Small intestine (tissue), 7 donors: ENCODE results near the gene BAZ1B. TPM values are rescaled to one million over a fixed set of nuclear protein-coding genes. Genes with fewer than 3 reads are reported as not detected.
"Not testable (repeated sequence)": the region's sequence is repeated elsewhere in the genome, so short reads cannot be mapped to it uniquely, and the experiment has no call there.

Source experiments
- DNase-seq, 2 donors: peaks; one replicate each; pipeline versions ENCODE4 v3.0.0 to v3.0.0-alpha.2; 2013
- FAIRE-seq: peaks from 2 replicates; lab custom pipeline; 2012; peaks lifted over from hg19 to GRCh38; lab: Jason Lieb, UNC
- H3K27ac ChIP-seq, 3 donors: one replicate each; pipeline ENCODE4 v1.5.1; 2013; ENCODE audit warnings: low read length in 2 of 3, mild to moderate bottlenecking in 2 of 3, control low read depth in 1 of 3, inconsistent platforms in 1 of 3, low read depth in 1 of 3, moderate library complexity in 1 of 3
- H3K27me3 ChIP-seq, 3 donors: one replicate each; pipeline ENCODE4 v1.6.1; 2013; ENCODE audit warnings: low read length in 3 of 3, inconsistent platforms in 1 of 3; ENCODE audit not compliant: control insufficient read depth in 3 of 3, insufficient read depth in 3 of 3
- H3K36me3 ChIP-seq, 3 donors: one replicate each; pipeline ENCODE4 v1.6.1; 2013; ENCODE audit warnings: low read length in 3 of 3, inconsistent platforms in 1 of 3, low read depth in 1 of 3, mild to moderate bottlenecking in 1 of 3, moderate library complexity in 1 of 3; ENCODE audit not compliant: control insufficient read depth in 3 of 3, insufficient read depth in 2 of 3
- H3K4me1 ChIP-seq, 3 donors: one replicate each; pipeline ENCODE4 v1.6.1; 2013; ENCODE audit warnings: low read length in 2 of 3, inconsistent platforms in 1 of 3, low read depth in 1 of 3, mild to moderate bottlenecking in 1 of 3, moderate library complexity in 1 of 3; ENCODE audit not compliant: control insufficient read depth in 3 of 3, insufficient read depth in 2 of 3
- H3K4me3 ChIP-seq, 3 donors: one replicate each; pipeline ENCODE4 v1.5.1; 2013; ENCODE audit warnings: low read length in 3 of 3, control low read depth in 1 of 3, inconsistent platforms in 1 of 3, low read depth in 1 of 3, mild to moderate bottlenecking in 1 of 3, moderate library complexity in 1 of 3
- H3K9me3 ChIP-seq, 2 donors: one replicate each; pipeline ENCODE4 v1.6.1; 2013; ENCODE audit warnings: low read depth in 1 of 2, low read length in 1 of 2; ENCODE audit not compliant: control insufficient read depth in 2 of 2, insufficient read depth in 1 of 2
- WGBS, 3 donors: extraction: QIAGEN DNeasy Blood & Tissue Kit; methylation state at CpG; one replicate each; pipeline ENCODE4 v1.1.7; 2013; 5-methylcytosine and 5-hydroxymethylcytosine counted together
- polyA plus RNA-seq, 4 donors: library from polyadenylated mRNA; stranded (reverse) in 3 of 4; unstranded in 1 of 4; fragments of 200-250 nt in 3 of 4; fragments of 120-200 nt in 1 of 4; gene quantifications; one replicate each; pipeline versions ENCODE4 v1.2.1 to v1.2.3, GENCODE V29; 2013
- donor health status: healthy with polysubstance abuse.
- donor health status: control.
- donor health status: control.
- donor health status: Bipolar disorder and iron deficiency.
- donor health status: healthy.

Gene BAZ1B
- polyA plus RNA-seq, 4 donors = 15.7 to 34.4 (median 23.2) TPM

DNA sequence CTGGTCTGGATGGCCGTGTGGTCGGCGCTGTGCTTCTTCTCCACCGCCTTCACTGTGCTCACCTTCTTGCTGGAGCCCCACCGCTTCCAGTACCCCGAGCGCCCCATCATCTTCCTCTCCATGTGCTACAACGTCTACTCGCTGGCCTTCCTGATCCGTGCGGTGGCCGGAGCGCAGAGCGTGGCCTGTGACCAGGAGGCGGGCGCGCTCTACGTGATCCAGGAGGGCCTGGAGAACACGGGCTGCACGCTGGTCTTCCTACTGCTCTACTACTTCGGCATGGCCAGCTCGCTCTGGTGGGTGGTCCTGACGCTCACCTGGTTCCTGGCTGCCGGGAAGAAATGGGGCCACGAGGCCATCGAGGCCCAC lies 87.4 kb downstream of the BAZ1B start:
- H3K27me3 ChIP-seq = peaks cover 0 to 29% (median 2%) of the 10 kb centered on the region in 3 donors
- no peak for DNase-seq
- no peak overlapping the region for H3K4me3 ChIP-seq
- no peak overlapping the region for H3K27ac ChIP-seq
- H3K4me1 ChIP-seq = no peaks in the 10 kb centered on the region
- FAIRE-seq = no peak
- peaks cover 0 to 15% (median 2%) of the 10 kb centered on the region in 3 donors for H3K36me3 ChIP-seq
- 93 to 97% (median 96%) methylated on average over 26 of the region's 26 CpGs for WGBS, 3 donors
- H3K9me3 ChIP-seq = peaks cover 0 to 5% of the 10 kb centered on the region in 2 donors

DNA sequence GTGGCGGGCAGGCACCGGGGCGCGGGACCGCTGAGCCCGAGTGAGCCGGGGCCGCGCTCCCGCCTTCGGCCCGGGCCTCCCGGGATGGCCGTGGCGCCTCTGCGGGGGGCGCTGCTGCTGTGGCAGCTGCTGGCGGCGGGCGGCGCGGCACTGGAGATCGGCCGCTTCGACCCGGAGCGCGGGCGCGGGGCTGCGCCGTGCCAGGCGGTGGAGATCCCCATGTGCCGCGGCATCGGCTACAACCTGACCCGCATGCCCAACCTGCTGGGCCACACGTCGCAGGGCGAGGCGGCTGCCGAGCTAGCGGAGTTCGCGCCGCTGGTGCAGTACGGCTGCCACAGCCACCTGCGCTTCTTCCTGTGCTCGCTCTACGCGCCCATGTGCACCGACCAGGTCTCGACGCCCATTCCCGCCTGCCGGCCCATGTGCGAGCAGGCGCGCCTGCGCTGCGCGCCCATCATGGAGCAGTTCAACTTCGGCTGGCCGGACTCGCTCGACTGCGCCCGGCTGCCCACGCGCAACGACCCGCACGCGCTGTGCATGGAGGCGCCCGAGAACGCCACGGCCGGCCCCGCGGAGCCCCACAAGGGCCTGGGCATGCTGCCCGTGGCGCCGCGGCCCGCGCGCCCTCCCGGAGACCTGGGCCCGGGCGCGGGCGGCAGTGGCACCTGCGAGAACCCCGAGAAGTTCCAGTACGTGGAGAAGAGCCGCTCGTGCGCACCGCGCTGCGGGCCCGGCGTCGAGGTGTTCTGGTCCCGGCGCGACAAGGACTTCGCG lies 88.0 kb downstream of the BAZ1B start:
- Histone ChIP-seq H3K9me3 (peaks cover 0 to 5% of the 10 kb centered on the region in 2 donors), H3K27ac (no peak overlapping the region), H3K27me3 (peaks cover 0 to 29% (median 2%) of the 10 kb centered on the region in 3 donors), H3K4me3 (peak overlapping the region in 1 of 3 donors; percentile 44), H3K36me3 (peaks cover 0 to 9% (median 0%) of the 10 kb centered on the region in 3 donors), H3K4me1 (no peaks in the 10 kb centered on the region)
- DNase-seq (peak in 1 of 2 donors; percentile 58), FAIRE-seq (no peak)
- 38 to 60% (median 54%) methylated on average over 80 to 110 of the region's 110 CpGs for WGBS, 3 donors

- DNase-seq = no peak
- Histone ChIP-seq H3K4me1 (no peaks in the 10 kb centered on the region), H3K36me3 (no peaks in the 10 kb centered on the region), H3K27me3 (peaks cover 0 to 31% (median 2%) of the 10 kb centered on the region in 3 donors), H3K9me3 (peaks cover 0 to 5% of the 10 kb centered on the region in 2 donors), H3K4me3 (no peak overlapping the region), H3K27ac (no peak overlapping the region)
- no peak for FAIRE-seq
- WGBS, 3 donors = 87 to 89% (median 89%) methylated on average over 11 of the region's 11 CpGs
Measured at GRCh38 chr7:73432676-73433075, 89.4 kb downstream of the BAZ1B start.

DNA sequence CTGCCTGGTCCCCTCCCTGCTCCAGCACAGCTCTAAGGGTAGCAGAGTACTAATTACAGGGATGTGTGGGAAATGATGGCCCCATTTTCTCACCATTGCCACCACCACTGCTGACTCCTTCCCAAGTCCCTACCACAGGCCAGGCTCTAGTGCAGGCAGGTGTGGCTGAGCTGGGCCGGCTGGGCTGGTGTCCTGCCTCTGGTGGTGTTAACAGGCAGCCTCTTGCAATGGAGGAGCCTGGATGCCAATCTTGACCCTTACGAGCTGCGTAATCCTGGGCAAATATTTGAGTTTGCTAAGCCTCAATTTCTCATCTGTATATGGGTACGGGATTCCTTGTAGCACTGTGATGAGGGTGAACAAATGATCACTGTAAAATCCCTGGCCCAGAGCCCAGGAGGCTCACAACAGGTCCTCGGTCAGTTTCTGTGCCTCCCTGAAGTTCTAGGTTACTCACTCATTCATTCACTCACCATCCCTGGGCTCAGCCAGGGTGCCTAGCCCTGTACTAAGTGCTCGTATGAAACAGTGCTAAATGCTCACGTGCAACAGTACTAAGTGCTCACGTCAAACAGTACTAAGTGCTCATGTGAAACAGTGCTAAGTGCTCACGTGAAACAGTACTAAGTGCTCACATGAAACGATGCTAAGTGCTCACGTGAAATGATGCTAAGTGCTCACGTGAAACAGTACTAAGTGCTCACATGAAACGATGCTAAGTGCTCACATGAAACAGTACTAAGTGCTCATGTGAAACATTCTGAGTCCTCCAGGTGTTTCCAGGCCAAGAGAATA lies 90.9 kb downstream of the BAZ1B start:
- Histone ChIP-seq H3K27me3 (peaks cover 0 to 26% (median 2%) of the 10 kb centered on the region in 3 donors), H3K4me3 (no peak overlapping the region), H3K27ac (no peak overlapping the region), H3K4me1 (no peaks in the 10 kb centered on the region), H3K36me3 (no peaks in the 10 kb centered on the region), H3K9me3 (peaks cover 0 to 5% of the 10 kb centered on the region in 2 donors)
- DNase-seq (no peak), FAIRE-seq (no peak)
- 78 to 87% (median 81%) methylated on average over 13 of the region's 13 CpGs for WGBS, 3 donors

- H3K4me3 ChIP-seq, DNase-seq, H3K9me3 ChIP-seq, H3K36me3 ChIP-seq, H3K27ac ChIP-seq, FAIRE-seq, H3K4me1 ChIP-seq: not testable (repeated sequence)
- WGBS, 3 donors = 59 to 85% (median 72%) methylated on average over 4 of the region's 4 CpGs
- peaks cover 0 to 19% (median 2%) of the 10 kb centered on the region in 3 donors for H3K27me3 ChIP-seq
Measured at GRCh38 chr7:73430540-73430939, 91.6 kb downstream of the BAZ1B start.

- 62 to 69% (median 65%) methylated on average over 4 to 6 of the region's 6 CpGs for WGBS, 3 donors
- Histone ChIP-seq H3K4me3 (no peak overlapping the region), H3K27ac (no peak overlapping the region), H3K9me3 (peaks cover 0 to 3% of the 10 kb centered on the region in 2 donors), H3K36me3 (no peaks in the 10 kb centered on the region), H3K4me1 (no peaks in the 10 kb centered on the region), H3K27me3 (peaks cover 0 to 16% (median 1%) of the 10 kb centered on the region in 3 donors)
- no peak for DNase-seq
- no peak for FAIRE-seq
Measured at GRCh38 chr7:73429622-73430505, 92.2 kb downstream of the BAZ1B start.

- Histone ChIP-seq H3K4me1 (peaks cover 0 to 3% (median 0%) of the 10 kb centered on the region in 3 donors), H3K27me3 (peaks cover 0 to 11% (median 0%) of the 10 kb centered on the region in 3 donors), H3K27ac (no peak overlapping the region), H3K4me3 (no peak overlapping the region), H3K9me3 (no peaks in the 10 kb centered on the region), H3K36me3 (no peaks in the 10 kb centered on the region)
- DNase-seq (no peak), FAIRE-seq (no peak)
- 38 to 59% (median 48%) methylated on average over 13 to 18 of the region's 18 CpGs for WGBS, 3 donors
Measured at GRCh38 chr7:73429215-73429614, 92.9 kb downstream of the BAZ1B start.
